Stimulated activated CD8-positive, alpha-beta memory T cell treated with anti-CD3 and anti-CD28 coated beads, Interleukin-7, amount 100 ng/mL, for 48 hours (primary cell): ENCODE data around the gene ARHGAP18.

Source experiments
- DNase-seq, 2 donors: peaks; one replicate each; pipeline ENCODE4 v3.0.0-alpha.2; 2020; ENCODE audit warnings: low read depth in 1 of 2; ENCODE audit errors: extremely low read depth in 1 of 2

ARHGAP18 gene

GRCh38 chr6:129694036-129694435, 15.9 kb downstream of the ARHGAP18 start:
- DNase-seq = no peak

DNA sequence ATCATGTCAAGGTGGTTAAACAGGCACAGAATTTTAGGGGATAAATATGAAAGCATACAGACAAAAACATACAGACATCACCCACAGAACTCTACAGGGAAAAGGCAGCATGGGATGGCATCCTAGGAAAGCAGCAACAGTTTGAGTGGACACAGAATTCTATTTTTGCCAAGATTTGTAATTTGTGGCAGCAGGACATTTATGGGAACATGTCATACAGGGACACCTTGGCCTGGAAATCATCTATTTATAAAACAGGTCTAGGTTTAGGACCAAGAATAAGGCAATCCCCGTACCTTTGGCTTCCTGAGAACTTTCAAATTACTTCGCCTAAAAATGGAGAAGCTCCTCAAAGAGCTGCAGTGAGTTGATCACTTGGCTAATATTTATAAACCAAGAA, 17.5 kb downstream of the ARHGAP18 start:
- no peak for DNase-seq

DNA sequence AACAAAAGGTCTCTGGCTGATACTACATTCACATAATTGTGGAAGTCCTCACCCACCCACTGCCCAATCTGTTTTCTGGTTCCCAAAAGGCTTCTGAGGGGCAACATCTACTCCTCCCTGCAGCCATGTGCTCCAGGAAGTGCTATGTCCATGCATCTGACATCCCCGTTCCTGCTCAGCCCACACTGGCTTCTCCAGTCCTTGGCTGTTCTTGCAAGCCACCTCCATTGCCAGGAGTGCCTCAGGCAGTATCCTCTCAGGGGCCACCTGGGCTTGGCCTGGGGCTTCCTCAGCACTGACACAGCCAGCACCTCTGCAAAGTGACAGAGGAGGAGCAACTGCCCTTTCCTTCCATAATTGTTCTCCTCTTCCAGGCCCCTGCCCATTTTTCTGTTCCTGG, 18.3 kb downstream of the ARHGAP18 start:
- DNase-seq = no peak

- no peak for DNase-seq
Measured at GRCh38 chr6:129691043-129691640, 18.8 kb downstream of the ARHGAP18 start.

DNA sequence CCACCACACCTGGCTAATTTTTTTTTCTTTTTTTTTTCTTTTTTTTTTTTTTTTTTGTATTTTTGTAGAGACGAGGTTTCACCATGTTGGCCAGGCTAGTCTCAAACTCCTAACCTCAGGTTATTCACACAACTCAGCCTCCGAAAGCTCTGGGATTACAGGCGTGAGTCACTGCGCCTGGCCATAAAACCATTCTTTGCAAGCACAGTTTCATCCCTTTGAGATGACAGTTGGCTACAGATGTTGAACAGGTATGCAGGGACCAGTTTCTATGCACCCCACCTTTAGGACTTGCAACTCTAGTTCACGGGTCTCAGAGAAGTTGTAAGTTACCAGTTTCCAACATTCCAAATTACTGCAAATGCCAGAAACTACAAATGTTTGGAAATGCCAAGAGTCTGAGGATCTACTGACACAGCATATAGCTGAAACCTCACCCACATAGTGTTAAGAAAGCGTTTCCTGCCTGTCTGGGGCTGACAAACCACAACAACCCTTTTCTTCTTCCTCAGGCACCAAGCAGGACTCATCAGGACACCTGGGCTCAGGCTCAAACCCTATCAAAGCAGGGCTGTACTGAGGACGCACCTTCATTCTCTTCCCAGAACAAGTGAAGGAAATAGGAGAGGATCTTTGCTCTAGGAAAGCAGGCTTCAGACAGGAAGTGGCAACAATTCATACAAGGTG, 22.9 kb downstream of the ARHGAP18 start:
- peak in 1 of 2 donors; percentile 49 for DNase-seq

DNA sequence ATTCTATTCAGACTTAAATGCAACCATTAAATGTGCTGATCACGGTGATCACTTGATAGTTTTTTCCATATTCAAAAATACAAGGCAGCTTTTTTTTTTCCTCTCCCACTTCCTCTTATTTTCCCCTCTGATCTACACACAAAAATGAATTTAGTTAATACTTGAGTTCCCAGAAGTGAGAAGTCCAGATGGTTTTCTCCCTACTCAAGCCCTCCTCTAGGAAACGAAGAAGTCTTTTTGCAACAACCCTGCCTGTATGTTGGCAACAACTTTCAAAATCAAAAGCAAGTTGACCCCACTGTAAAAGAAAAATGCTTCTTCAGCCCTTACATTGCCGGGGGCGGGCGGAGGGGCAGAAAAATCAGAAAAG, 24.3 kb downstream of the ARHGAP18 start:
- DNase-seq = no peak

- no peak for DNase-seq
Measured at GRCh38 chr6:129684903-129685661, 24.9 kb downstream of the ARHGAP18 start.

- DNase-seq = no peak
Measured at GRCh38 chr6:129684323-129684884, 25.6 kb downstream of the ARHGAP18 start.

DNA sequence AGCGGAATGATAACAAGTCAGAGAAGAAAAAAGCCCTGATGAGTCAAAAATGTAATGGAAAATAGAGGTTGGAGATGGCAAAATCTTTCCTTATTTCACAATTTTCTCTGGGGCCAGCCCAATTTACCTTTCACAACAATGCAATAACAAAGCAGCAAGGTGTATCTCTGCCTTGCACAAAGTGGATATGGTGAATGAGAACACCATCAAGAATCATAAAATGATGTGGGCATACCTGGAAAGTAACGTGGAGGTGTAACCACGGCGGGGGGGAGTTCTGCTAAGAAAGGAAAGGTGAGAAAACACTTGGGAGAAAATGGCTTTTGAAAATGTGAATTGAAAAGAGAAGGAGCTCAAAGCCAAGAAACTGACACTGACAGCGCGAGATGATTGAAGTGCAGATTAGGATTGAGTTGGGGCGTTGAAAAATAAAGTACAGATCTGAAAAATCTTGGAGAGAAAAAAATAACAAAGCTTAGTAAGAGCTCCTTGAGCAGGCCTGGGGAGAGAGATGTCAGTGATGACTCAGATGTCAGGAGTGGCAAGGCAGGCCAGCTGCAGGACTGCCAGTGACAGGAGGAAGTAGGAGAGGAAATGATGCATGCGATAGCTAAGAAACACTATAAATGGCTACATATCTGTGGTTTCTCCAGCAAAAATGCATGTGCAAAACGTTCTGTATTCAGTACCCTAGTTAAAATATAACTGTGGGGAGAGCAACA, 26.2 kb downstream of the ARHGAP18 start:
- peak in 1 of 2 donors; percentile 68 for DNase-seq

DNA sequence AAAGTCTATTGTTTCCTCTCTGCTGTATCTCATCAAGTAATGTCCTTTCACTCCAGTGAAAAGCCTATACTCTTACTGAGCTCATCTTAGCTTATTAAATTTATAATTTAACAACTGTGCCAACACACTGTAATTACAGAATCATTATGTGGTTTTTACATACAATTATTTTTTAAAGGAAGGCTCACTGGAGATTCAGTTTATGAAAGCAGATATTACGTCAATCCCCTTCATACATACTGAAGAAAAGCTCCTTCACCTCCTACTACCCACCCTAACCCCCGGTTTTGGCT, 28.1 kb downstream of the ARHGAP18 start:
- DNase-seq = no peak

DNA sequence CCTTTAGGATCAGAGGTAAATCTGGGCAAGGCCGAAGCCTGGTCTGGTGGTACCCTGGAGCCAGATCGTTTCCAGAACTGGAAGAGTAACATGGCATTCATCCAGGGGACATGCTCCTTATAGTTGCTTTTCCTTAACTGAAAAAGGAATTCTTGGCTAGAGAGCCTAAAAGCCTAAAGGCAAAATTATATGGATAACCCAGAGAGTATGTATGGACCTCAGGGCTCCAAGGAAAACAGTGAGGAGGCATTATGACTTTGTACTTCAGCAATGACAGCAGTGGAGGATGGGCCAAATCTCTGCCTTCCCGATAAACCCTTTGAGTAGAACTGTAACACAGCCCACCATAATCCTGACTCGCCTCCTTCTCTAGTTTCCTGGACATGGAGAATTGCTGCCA, 29.3 kb downstream of the ARHGAP18 start:
- no peak for DNase-seq

GRCh38 chr6:129679758-129680157, 30.2 kb downstream of the ARHGAP18 start:
- no peak for DNase-seq

DNA sequence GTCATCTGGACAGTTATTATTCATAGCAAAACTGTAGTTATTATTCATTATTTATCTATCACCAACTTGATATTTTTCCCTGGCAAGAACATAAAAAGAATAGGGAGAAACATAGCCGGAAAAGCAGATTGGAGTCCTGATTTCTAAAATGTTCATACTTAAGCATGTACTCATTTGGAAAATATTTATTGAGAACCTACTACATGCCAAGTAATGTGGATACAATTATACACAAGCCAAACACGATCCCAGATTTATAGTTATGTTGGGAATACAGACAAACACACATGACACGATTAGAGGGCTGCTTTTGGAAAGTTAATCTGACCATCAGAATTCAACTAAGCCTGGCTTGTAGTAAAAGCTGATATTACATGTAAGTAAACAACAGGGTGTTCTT, 30.7 kb downstream of the ARHGAP18 start:
- DNase-seq = no peak

- DNase-seq = no peak
Measured at GRCh38 chr6:129678463-129678862, 31.5 kb downstream of the ARHGAP18 start.

DNA sequence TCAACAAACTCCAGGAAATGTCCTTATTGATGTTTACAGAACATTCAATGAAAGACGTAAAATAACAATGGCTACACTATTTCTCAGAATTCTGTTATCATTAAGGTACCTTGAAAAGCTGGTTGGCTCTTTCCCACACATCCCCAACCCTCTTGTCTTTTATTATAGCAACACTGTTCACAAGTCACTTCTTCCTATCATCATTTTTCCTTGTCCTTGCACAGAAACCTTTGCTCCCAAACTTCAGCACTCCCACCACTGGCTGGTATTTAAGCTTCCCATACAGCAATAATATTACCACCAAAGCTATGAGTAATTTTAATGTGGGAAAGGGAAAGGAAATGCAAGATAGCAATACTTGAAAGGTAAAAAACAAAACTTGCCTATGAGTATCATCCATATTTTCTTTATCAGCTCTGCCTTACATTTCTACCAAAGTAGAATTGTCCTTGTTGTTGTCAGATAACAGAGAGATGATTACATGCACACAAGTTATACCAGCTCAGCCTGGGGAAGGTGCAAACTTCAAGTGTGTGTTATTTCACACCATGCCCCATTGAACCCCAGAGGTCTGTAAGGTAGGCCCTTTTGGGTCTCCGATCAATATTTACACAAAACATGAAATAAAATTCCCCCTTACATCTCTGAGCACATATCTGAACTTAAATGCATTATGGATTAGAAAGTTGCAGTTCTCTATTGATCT, 32.2 kb downstream of the ARHGAP18 start:
- no peak for DNase-seq

GRCh38 chr6:129675669-129676472, 34.1 kb downstream of the ARHGAP18 start:
- DNase-seq = no peak

DNA sequence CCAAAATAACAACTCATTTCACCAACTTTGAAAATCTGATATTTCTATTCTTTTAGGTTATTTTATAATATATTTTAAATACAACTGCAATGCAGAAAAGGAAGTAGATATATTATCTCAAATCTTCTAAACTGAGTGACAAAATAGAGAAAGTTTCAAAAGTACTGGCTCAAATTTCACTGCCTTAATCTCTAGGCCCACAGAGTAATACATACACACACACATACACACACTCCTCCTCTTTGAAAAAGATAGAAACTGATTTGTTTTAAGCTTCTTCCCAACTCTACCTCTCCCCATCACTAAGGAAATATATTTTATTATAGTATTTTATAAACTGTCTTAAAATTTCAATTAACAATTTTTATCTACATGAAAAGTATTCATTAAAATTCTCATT, 36.2 kb downstream of the ARHGAP18 start:
- DNase-seq = no peak

DNA sequence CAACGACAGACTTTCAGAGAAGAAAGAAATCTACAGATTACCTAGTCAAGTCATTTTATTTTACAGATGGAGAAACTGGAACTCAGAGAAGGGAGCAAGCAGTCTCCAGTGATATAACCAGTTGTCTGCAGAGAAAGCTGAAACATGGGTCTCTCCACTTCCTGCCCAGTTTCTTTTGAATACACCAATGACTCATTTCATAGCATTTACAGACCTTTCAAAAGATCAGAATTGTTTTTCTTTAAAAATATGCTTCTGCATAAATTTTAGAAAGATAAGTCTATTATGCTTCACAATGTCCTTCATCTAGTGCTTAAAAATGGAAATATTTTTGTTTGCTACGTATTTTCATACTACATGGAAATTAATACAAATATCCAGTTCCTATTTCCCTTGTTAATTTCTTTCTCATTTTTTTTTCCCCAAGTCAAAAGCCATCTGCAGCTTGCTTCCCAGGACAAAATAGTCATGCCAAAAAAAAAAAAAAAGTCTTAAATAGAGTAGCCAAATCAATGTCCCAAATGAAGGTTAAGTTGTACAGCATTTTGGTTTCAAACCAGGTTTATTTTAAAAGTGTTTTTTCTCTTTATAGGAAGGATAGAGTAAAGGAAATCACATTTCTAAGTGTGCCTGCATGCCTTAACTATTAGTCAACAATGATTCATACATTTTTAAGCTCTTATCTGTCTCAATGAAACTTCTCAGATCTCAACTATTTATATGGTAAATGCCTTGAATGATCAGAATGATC, 36.9 kb downstream of the ARHGAP18 start:
- DNase-seq = no peak

- DNase-seq = no peak
Measured at GRCh38 chr6:129672341-129672682, 37.7 kb downstream of the ARHGAP18 start.
